GM12873 (cell line): Measurements from ENCODE around the gene HSPA14.

Source experiments
- CTCF ChIP-seq: IDR thresholded peaks from 2 replicates; pipeline ENCODE4 v1.5.1; 2012; ENCODE audit warnings: low read depth, mild to moderate bottlenecking, moderate library complexity, low read length, control low read depth; ENCODE audit not compliant: insufficient read depth; ENCODE audit errors: missing control alignments

HSPA14 gene

GRCh38 chr10:14858338-14858960 is 20.3 kb downstream of the HSPA14 start:
- TF ChIP-seq CTCF = no peak

- no peak for TF ChIP-seq CTCF
Measured at GRCh38 chr10:14859043-14859442, 20.9 kb downstream of the HSPA14 start.

- TF ChIP-seq CTCF = no peak
Measured at GRCh38 chr10:14859775-14860174, 21.7 kb downstream of the HSPA14 start.

- TF ChIP-seq CTCF = no peak
Measured at GRCh38 chr10:14860791-14861190, 22.7 kb downstream of the HSPA14 start.

GRCh38 chr10:14873090-14873760 is 35.1 kb downstream of the HSPA14 start:
- no peak for TF ChIP-seq CTCF

- no peak for TF ChIP-seq CTCF
Measured at GRCh38 chr10:14875941-14876340, 37.8 kb downstream of the HSPA14 start.

GRCh38 chr10:14876764-14877163 is 38.7 kb downstream of the HSPA14 start:
- no peak for TF ChIP-seq CTCF
